Neural cell (in vitro differentiated cells): ENCODE data around the gene IQCN. TPM values are rescaled to one million over a fixed set of nuclear protein-coding genes. Genes with fewer than 3 reads are reported as not detected.
A peak's percentile ranks its signal among the peaks of the same experiment; 100 is the strongest.

ENCODE experiments used
- H2AFZ ChIP-seq: fragments of 200-600, 300-800 bp; sonication (generic), shearing (Covaris generic); 2 replicates; pipeline ENCODE4 v1.6.0; 2014; ENCODE audit warnings: low read depth, mild to moderate bottlenecking, antibody characterized with exemption, low read length, moderate library complexity
- H3F3A ChIP-seq: fragments of 200-600 bp; shearing (Covaris generic); 2 replicates; pipeline ENCODE4 v1.6.1; 2016; ENCODE audit warnings: mild to moderate bottlenecking, moderate library complexity, mixed read lengths, antibody characterized with exemption, low read length; ENCODE audit not compliant: insufficient read depth, poor library complexity, severe bottlenecking
- H3K27ac ChIP-seq: fragments of 200-600, 300-800 bp; sonication (generic), shearing (Covaris generic); 2 replicates; pipeline ENCODE4 v1.5.1; 2014; ENCODE audit warnings: mild to moderate bottlenecking, low read length, moderate library complexity
- H3K27me3 ChIP-seq: fragments of 300-800, 200-600 bp; sonication (generic), shearing (Covaris generic); 2 replicates; pipeline ENCODE4 v1.6.0; 2014; ENCODE audit warnings: mild to moderate bottlenecking, low read depth, low read length, moderate library complexity; ENCODE audit not compliant: insufficient read depth
- H3K36me3 ChIP-seq: fragments of 300-800, 200-600 bp; sonication (generic), shearing (Covaris generic); 2 replicates; pipeline ENCODE4 v1.5.1; 2014; ENCODE audit warnings: mild to moderate bottlenecking, antibody characterized with exemption, low read length, moderate library complexity; ENCODE audit not compliant: insufficient read depth
- H3K4me2 ChIP-seq: fragments of 300-800, 200-600 bp; sonication (generic), shearing (Covaris generic); 2 replicates; pipeline ENCODE4 v1.6.0; 2014; ENCODE audit warnings: mild to moderate bottlenecking, low read length
- H3K4me3 ChIP-seq: fragments of 300-800, 200-600 bp; sonication (generic), shearing (Covaris generic); 2 replicates; pipeline ENCODE4 v1.5.1; 2014; ENCODE audit warnings: mild to moderate bottlenecking, low read length, moderate library complexity
- H3K79me2 ChIP-seq: fragments of 200-600 bp; shearing (Covaris generic); replicated peaks from 2 replicates; pipeline ENCODE4 v1.6.0; 2014; ENCODE audit warnings: mild to moderate bottlenecking, low read length, moderate library complexity; ENCODE audit not compliant: insufficient read depth
- H3K9ac ChIP-seq: fragments of 300-800, 200-600 bp; sonication (generic), shearing (Covaris generic); 2 replicates; pipeline ENCODE4 v1.6.1; 2016; ENCODE audit warnings: mild to moderate bottlenecking, low read length, mixed read lengths
- H3K9me2 ChIP-seq: fragments of 200-600 bp; shearing (Covaris generic); 2 replicates; pipeline ENCODE4 v1.6.1; 2016; ENCODE audit warnings: mild to moderate bottlenecking, low read length, mixed read lengths; ENCODE audit not compliant: insufficient read depth
- H3K9me3 ChIP-seq: fragments of 200-600, 300-800 bp; sonication (generic), shearing (Covaris generic); 2 replicates; pipeline ENCODE4 v1.6.1; 2016; ENCODE audit warnings: mild to moderate bottlenecking, mixed run types, low read length, moderate library complexity, mixed read lengths
- H4K20me1 ChIP-seq: fragments of 200-600 bp; shearing (Covaris generic); 2 replicates; pipeline ENCODE4 v1.6.1; 2016; ENCODE audit warnings: mild to moderate bottlenecking, mixed run types; ENCODE audit not compliant: insufficient read depth
- EP300 ChIP-seq: fragments of 450-650 bp; conservative IDR thresholded peaks from 2 replicates; pipeline ENCODE4 v1.6.1; 2014; ENCODE audit warnings: antibody characterized with exemption, mild to moderate bottlenecking, moderate library complexity; ENCODE audit not compliant: poor library complexity, severe bottlenecking
- EZH2 ChIP-seq: fragments of 200-600, 300-800 bp; shearing (Covaris generic), sonication (generic); IDR thresholded peaks from 2 replicates; pipeline ENCODE4 v1.6.1; 2014; ENCODE audit warnings: antibody characterized with exemption, low read length, borderline replicate concordance, mild to moderate bottlenecking; ENCODE audit not compliant: insufficient read depth, poor library complexity, severe bottlenecking
- MXI1 ChIP-seq: fragments of 450-650 bp; conservative IDR thresholded peaks from 2 replicates; pipeline ENCODE4 v1.6.1; 2014; ENCODE audit warnings: antibody characterized with exemption, mild to moderate bottlenecking; ENCODE audit not compliant: poor library complexity, severe bottlenecking
- POLR2AphosphoS5 ChIP-seq: IDR thresholded peaks from 2 replicates; pipeline ENCODE4 v1.6.1; 2012
- RAD21 ChIP-seq: fragments of 450-650 bp; conservative IDR thresholded peaks from 2 replicates; pipeline ENCODE4 v1.6.1; 2014; ENCODE audit warnings: antibody characterized with exemption, mild to moderate bottlenecking, moderate library complexity
- SMC3 ChIP-seq: fragments of 450-650 bp; conservative IDR thresholded peaks from 2 replicates; pipeline ENCODE4 v1.6.1; 2014; ENCODE audit warnings: antibody characterized with exemption, mild to moderate bottlenecking, moderate library complexity; ENCODE audit not compliant: poor library complexity
- TAF1 ChIP-seq: IDR thresholded peaks from 2 replicates; pipeline ENCODE4 v1.6.1; 2012; ENCODE audit warnings: low read depth
- polyA plus RNA-seq: library from polyadenylated mRNA; depleted of rRNA; stranded (reverse); fragments of >200 nt; gene quantifications from 2 replicates; pipeline ENCODE4 v1.2.3, GENCODE V29; 2014
- TF ChIP-seq, protein P1 (sequence below): IDR thresholded peaks from 2 replicates; pipeline ENCODE4 v1.6.1; 2012; ENCODE audit warnings: borderline replicate concordance
- TF ChIP-seq, protein P2 (sequence below): fragments of 450-650 bp; IDR thresholded peaks from 2 replicates; pipeline ENCODE4 v1.5.1; 2014; ENCODE audit warnings: antibody characterized with exemption, mild to moderate bottlenecking, moderate library complexity; ENCODE audit not compliant: poor library complexity, severe bottlenecking

Gene IQCN
- polyA plus RNA-seq, 1 donor from 2014 or later: 2.5 TPM

DNA sequence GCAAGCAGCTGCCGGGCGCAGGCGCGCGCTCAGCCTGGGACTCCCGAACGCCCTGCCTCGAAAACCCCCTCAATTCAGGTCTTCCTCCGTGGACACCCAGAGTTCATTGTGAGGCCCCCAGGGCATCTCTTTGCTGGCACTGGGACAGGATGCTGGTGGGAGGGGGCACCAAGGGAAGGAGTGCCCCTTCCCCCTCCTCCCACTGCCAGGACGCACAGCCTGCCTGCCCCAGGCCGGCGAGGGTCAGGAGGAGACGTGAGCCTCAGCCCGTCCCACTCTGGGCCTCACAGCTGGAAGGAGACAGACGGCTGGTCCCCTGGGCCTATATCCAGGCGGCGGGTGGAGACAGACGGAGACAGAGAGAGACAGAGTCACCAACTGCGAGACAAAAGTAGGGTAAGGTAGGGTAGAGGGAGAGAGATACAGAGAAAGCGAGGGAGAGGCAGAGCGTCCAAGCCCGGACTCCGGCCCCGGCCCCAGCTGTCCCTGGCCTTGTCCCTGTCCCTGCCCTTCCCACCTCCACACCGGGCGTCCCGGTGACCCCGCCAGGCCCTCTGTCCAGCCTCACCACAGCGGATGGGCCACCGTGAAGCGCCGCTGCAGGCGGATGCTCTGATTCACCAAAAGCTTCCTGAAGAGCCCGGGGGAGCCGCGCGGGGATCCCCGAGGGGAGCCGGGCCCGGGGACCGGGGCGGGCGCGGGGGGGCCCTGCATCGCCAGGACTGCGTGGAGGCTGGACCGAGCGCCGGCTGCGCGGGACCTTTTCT, 48.4 kb downstream of the IQCN start, which contains the start of gene PDE4C:
PDE4C (minus strand) TSS at position 737 of the 767 bp plus-strand sequence; CDS start at position 714, 23 bp downstream.
- Histone ChIP-seq H3K79me2 (no peaks in the 10 kb centered on the region), H3F3A (no peaks in the 10 kb centered on the region), H3K9me2 (no peaks in the 10 kb centered on the region), H3K4me3 (no peak within 1 kb of the TSS), H2AFZ (no peak within 1 kb of the TSS), H3K9ac (peak within 1 kb of the TSS; percentile 34), H3K27me3 (peaks cover 36% of the 10 kb centered on the region), H3K27ac (no peak within 1 kb of the TSS), H3K9me3 (no peaks in the 10 kb centered on the region), H3K4me2 (no peak within 1 kb of the TSS), H3K36me3 (no peaks in the 10 kb centered on the region), H4K20me1 (no peaks in the 10 kb centered on the region)
- TF ChIP-seq POLR2AphosphoS5 (no peak), TAF1 (no peak), SMC3 (no peak), RAD21 (no peak), MXI1 (no peak), EP300 (no peak)
- TF ChIP-seq, protein P1, sequence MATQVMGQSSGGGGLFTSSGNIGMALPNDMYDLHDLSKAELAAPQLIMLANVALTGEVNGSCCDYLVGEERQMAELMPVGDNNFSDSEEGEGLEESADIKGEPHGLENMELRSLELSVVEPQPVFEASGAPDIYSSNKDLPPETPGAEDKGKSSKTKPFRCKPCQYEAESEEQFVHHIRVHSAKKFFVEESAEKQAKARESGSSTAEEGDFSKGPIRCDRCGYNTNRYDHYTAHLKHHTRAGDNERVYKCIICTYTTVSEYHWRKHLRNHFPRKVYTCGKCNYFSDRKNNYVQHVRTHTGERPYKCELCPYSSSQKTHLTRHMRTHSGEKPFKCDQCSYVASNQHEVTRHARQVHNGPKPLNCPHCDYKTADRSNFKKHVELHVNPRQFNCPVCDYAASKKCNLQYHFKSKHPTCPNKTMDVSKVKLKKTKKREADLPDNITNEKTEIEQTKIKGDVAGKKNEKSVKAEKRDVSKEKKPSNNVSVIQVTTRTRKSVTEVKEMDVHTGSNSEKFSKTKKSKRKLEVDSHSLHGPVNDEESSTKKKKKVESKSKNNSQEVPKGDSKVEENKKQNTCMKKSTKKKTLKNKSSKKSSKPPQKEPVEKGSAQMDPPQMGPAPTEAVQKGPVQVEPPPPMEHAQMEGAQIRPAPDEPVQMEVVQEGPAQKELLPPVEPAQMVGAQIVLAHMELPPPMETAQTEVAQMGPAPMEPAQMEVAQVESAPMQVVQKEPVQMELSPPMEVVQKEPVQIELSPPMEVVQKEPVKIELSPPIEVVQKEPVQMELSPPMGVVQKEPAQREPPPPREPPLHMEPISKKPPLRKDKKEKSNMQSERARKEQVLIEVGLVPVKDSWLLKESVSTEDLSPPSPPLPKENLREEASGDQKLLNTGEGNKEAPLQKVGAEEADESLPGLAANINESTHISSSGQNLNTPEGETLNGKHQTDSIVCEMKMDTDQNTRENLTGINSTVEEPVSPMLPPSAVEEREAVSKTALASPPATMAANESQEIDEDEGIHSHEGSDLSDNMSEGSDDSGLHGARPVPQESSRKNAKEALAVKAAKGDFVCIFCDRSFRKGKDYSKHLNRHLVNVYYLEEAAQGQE: no peak
- TF ChIP-seq, protein P2, sequence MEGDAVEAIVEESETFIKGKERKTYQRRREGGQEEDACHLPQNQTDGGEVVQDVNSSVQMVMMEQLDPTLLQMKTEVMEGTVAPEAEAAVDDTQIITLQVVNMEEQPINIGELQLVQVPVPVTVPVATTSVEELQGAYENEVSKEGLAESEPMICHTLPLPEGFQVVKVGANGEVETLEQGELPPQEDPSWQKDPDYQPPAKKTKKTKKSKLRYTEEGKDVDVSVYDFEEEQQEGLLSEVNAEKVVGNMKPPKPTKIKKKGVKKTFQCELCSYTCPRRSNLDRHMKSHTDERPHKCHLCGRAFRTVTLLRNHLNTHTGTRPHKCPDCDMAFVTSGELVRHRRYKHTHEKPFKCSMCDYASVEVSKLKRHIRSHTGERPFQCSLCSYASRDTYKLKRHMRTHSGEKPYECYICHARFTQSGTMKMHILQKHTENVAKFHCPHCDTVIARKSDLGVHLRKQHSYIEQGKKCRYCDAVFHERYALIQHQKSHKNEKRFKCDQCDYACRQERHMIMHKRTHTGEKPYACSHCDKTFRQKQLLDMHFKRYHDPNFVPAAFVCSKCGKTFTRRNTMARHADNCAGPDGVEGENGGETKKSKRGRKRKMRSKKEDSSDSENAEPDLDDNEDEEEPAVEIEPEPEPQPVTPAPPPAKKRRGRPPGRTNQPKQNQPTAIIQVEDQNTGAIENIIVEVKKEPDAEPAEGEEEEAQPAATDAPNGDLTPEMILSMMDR: no peak

DNA sequence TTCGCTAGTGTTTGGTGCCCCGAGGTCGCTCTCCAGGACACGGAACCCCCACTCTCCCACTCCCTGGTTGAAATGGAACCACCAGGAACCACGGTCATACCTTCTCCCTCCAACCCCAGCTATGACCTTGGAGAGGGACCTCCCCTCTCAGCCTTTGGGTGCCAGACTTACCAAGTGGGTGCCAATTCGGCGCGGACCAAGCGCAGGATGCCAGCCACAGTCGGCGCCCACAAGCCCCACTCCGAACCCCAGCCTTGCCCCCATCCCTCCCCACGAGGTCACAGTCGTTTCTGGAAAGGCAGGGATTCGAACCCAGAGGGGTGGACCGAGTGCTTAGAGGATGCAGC, 48.9 kb downstream of the IQCN start:
- TF ChIP-seq MXI1 (no peak), TAF1 (no peak), EZH2 (no peak), EP300 (no peak), RAD21 (no peak), POLR2AphosphoS5 (no peak), SMC3 (no peak)
- TF ChIP-seq, protein P2: no peak
- TF ChIP-seq, protein P1: no peak
- H3K9me2 ChIP-seq: no peaks in the 10 kb centered on the region
- H3K36me3 ChIP-seq: no peaks in the 10 kb centered on the region
- H3K9ac ChIP-seq: peak overlapping the region; percentile 60
- H3K9me3 ChIP-seq: no peaks in the 10 kb centered on the region
- H3F3A ChIP-seq: no peaks in the 10 kb centered on the region
- H2AFZ ChIP-seq: no peak overlapping the region
- H3K27me3 ChIP-seq: peaks cover 39% of the 10 kb centered on the region
- no peaks in the 10 kb centered on the region for H4K20me1 ChIP-seq
- peak overlapping the region; percentile 66 for H3K4me3 ChIP-seq
- H3K79me2 ChIP-seq: no peaks in the 10 kb centered on the region
- H3K4me2 ChIP-seq: no peak overlapping the region
- H3K27ac ChIP-seq: no peak overlapping the region
